GM12874 (cell line): ENCODE data around the gene KIRREL1.

Experiments used
- CTCF ChIP-seq: IDR thresholded peaks from 2 replicates; pipeline ENCODE4 v1.5.1; 2011; ENCODE audit warnings: low read depth, mild to moderate bottlenecking, control low read depth, low read length, moderate library complexity; ENCODE audit not compliant: insufficient read depth

KIRREL1 gene

GRCh38 chr1:158149175-158149574 lies 155.7 kb downstream of the KIRREL1 start:
- TF ChIP-seq CTCF: no peak
